Fibroblast of lung (primary cell): ENCODE data around the gene GPER1. TPM values are rescaled to one million over a fixed set of nuclear protein-coding genes. Genes with fewer than 3 reads are reported as not detected.
A peak's percentile ranks its signal among the peaks of the same experiment; 100 is the strongest.

Experiments used
- DNase-seq, 2 donors: peaks; one replicate each; pipeline versions ENCODE4 v3.0.0 to v3.0.0-alpha.2; 2010; ENCODE audit warnings: low read depth in 2 of 2
- H2AFZ ChIP-seq: 2 replicates; pipeline ENCODE4 v1.5.1; 2012; ENCODE audit warnings: low read length, control low read depth, inconsistent platforms
- H3K27ac ChIP-seq: 2 replicates; pipeline ENCODE4 v1.5.1; 2011; ENCODE audit warnings: low read length, control low read depth; ENCODE audit not compliant: insufficient read depth
- H3K27me3 ChIP-seq: 2 replicates; pipeline ENCODE4 v1.5.1; 2011; ENCODE audit warnings: mild to moderate bottlenecking, low read length; ENCODE audit not compliant: control insufficient read depth, insufficient read depth
- H3K36me3 ChIP-seq: 2 replicates; pipeline ENCODE4 v1.5.1; 2011; ENCODE audit warnings: low read length; ENCODE audit not compliant: control insufficient read depth, insufficient read depth
- H3K4me1 ChIP-seq: 2 replicates; pipeline ENCODE4 v1.5.1; 2011; ENCODE audit warnings: low read length; ENCODE audit not compliant: control insufficient read depth, insufficient read depth; ENCODE audit errors: extremely low read depth
- H3K4me2 ChIP-seq: 2 replicates; pipeline ENCODE4 v1.5.1; 2011; ENCODE audit warnings: low read length, control low read depth; ENCODE audit not compliant: insufficient read depth; ENCODE audit errors: extremely low read depth
- H3K4me3 ChIP-seq, 4 experiments: fragments of 200-600 bp in 1 of 4; sonication (generic) in 1 of 4; replicated peaks in 1 of 4; 2 replicates each; pipeline ENCODE4 v1.5.1; 2011 to 2016; ENCODE audit warnings: low read length in 4 of 4, low read depth in 3 of 4, mild to moderate bottlenecking in 3 of 4, control low read depth in 2 of 4, inconsistent platforms in 1 of 4, mixed read lengths in 1 of 4; ENCODE audit not compliant: insufficient read depth in 1 of 4; ENCODE audit errors: control extremely low read depth in 1 of 4
- H3K79me2 ChIP-seq: 2 replicates; pipeline ENCODE4 v1.5.1; 2012; ENCODE audit warnings: mild to moderate bottlenecking, low read length, inconsistent platforms; ENCODE audit not compliant: control insufficient read depth, insufficient read depth
- H3K9ac ChIP-seq: 2 replicates; pipeline ENCODE4 v1.5.1; 2011; ENCODE audit warnings: mild to moderate bottlenecking, low read length, control low read depth; ENCODE audit not compliant: insufficient read depth
- H3K9me3 ChIP-seq: 2 replicates; pipeline ENCODE4 v1.5.1; 2012; ENCODE audit warnings: low read depth, low read length; ENCODE audit not compliant: control insufficient read depth, insufficient read depth
- H4K20me1 ChIP-seq: 2 replicates; pipeline ENCODE4 v1.5.1; 2011; ENCODE audit warnings: low read length; ENCODE audit not compliant: control insufficient read depth, insufficient read depth; ENCODE audit errors: extremely low read depth
- EZH2 ChIP-seq: IDR thresholded peaks from 2 replicates; pipeline ENCODE4 v1.5.1; 2012; ENCODE audit warnings: low read length, control low read depth, mild to moderate bottlenecking; ENCODE audit errors: missing control alignments
- polyA plus RNA-seq, 2 donors: library from polyadenylated mRNA; depleted of rRNA in 1 of 2; stranded (reverse) in 1 of 2; unstranded in 1 of 2; fragments of >200 nt; gene quantifications; 2 replicates each; pipeline ENCODE4 v1.2.1, GENCODE V29; 2011 to 2012; ENCODE audit warnings: missing spikeins in 1 of 2
- total RNA-seq: library from RNA; depleted of rRNA; stranded (reverse); fragments of >200 nt; gene quantifications from 2 replicates; pipeline ENCODE4 v1.2.1, GENCODE V29; 2014
- TF ChIP-seq, protein P1 (sequence below), 2 donors: IDR thresholded peaks in 1 of 2; conservative IDR thresholded peaks in 1 of 2; 1 replicate in 1 of 2; 2 replicates in 1 of 2; pipeline ENCODE4 v1.5.1; 2011 to 2012; ENCODE audit warnings: low read length in 2 of 2, control low read depth in 1 of 2, inconsistent platforms in 1 of 2, low read depth in 1 of 2, mild to moderate bottlenecking in 1 of 2

Gene GPER1
- total and polyA plus RNA-seq, 2 donors (not counting 1 experiment from before 2014, with no cell fraction given): 2.0 to 2.3 TPM

- peaks cover 7% of the 10 kb centered on the region for H3K4me1 ChIP-seq
- H3K9ac ChIP-seq: no peak overlapping the region
- H3K27me3 ChIP-seq: no peaks in the 10 kb centered on the region
- H3K4me2 ChIP-seq: no peak overlapping the region
- DNase-seq: no peak
- H4K20me1 ChIP-seq: no peaks in the 10 kb centered on the region
- H3K27ac ChIP-seq: no peak overlapping the region
- H3K36me3 ChIP-seq: peaks cover 2% of the 10 kb centered on the region
- H3K9me3 ChIP-seq: no peaks in the 10 kb centered on the region
- H3K4me3 ChIP-seq: no peak overlapping the region
- H2AFZ ChIP-seq: no peak overlapping the region
- no peak for TF ChIP-seq EZH2
- TF ChIP-seq, protein P1, sequence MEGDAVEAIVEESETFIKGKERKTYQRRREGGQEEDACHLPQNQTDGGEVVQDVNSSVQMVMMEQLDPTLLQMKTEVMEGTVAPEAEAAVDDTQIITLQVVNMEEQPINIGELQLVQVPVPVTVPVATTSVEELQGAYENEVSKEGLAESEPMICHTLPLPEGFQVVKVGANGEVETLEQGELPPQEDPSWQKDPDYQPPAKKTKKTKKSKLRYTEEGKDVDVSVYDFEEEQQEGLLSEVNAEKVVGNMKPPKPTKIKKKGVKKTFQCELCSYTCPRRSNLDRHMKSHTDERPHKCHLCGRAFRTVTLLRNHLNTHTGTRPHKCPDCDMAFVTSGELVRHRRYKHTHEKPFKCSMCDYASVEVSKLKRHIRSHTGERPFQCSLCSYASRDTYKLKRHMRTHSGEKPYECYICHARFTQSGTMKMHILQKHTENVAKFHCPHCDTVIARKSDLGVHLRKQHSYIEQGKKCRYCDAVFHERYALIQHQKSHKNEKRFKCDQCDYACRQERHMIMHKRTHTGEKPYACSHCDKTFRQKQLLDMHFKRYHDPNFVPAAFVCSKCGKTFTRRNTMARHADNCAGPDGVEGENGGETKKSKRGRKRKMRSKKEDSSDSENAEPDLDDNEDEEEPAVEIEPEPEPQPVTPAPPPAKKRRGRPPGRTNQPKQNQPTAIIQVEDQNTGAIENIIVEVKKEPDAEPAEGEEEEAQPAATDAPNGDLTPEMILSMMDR (conservative IDR thresholded peaks at IDR 0.05 in 1 of 2, IDR thresholded peaks at IDR 0.05 in 1 of 2; ENCODE audit: low read depth in 1 of 2, low read length in 2 of 2): no peak
- peaks cover 2% of the 10 kb centered on the region for H3K79me2 ChIP-seq
These were observed 33.6 kb downstream of the GPER1 start for GRCh38 chr7:1121476-1121875.

- peaks cover 2% of the 10 kb centered on the region for H3K79me2 ChIP-seq
- TF ChIP-seq, protein P1 (conservative IDR thresholded peaks at IDR 0.05 in 1 of 2, IDR thresholded peaks at IDR 0.05 in 1 of 2; ENCODE audit: low read depth in 1 of 2, low read length in 2 of 2): no peak
- no peak for TF ChIP-seq EZH2
- no peaks in the 10 kb centered on the region for H4K20me1 ChIP-seq
- no peak overlapping the region for H3K9ac ChIP-seq
- H3K27ac ChIP-seq: no peak overlapping the region
- no peak overlapping the region for H2AFZ ChIP-seq
- H3K27me3 ChIP-seq: no peaks in the 10 kb centered on the region
- H3K9me3 ChIP-seq: no peaks in the 10 kb centered on the region
- peaks cover 7% of the 10 kb centered on the region for H3K4me1 ChIP-seq
- no peak overlapping the region for H3K4me2 ChIP-seq
- H3K4me3 ChIP-seq: no peak overlapping the region
- peaks cover 2% of the 10 kb centered on the region for H3K36me3 ChIP-seq
- no peak for DNase-seq
These were observed 34.2 kb downstream of the GPER1 start for GRCh38 chr7:1121886-1122831.

GRCh38 chr7:1122832-1123501 lies 35.1 kb downstream of the GPER1 start:
- no peaks in the 10 kb centered on the region for H3K27me3 ChIP-seq
- H3K4me3 ChIP-seq: peak overlapping the region in 1 of 4 experiments; percentile 20
- no peaks in the 10 kb centered on the region for H3K9me3 ChIP-seq
- no peak for DNase-seq
- H3K4me2 ChIP-seq: no peak overlapping the region
- H3K4me1 ChIP-seq: peaks cover 7% of the 10 kb centered on the region
- peaks cover 2% of the 10 kb centered on the region for H3K36me3 ChIP-seq
- no peak for TF ChIP-seq EZH2
- TF ChIP-seq, protein P1 (conservative IDR thresholded peaks at IDR 0.05 in 1 of 2, IDR thresholded peaks at IDR 0.05 in 1 of 2; ENCODE audit: low read depth in 1 of 2, low read length in 2 of 2): no peak
- peak overlapping the region; percentile 3 for H2AFZ ChIP-seq
- peaks cover 2% of the 10 kb centered on the region for H3K79me2 ChIP-seq
- no peaks in the 10 kb centered on the region for H4K20me1 ChIP-seq
- H3K27ac ChIP-seq: peak overlapping the region; percentile 47
- H3K9ac ChIP-seq: no peak overlapping the region
